IPS-18c (cell line): ENCODE measurements around the gene LAMB4.
"Not testable (repeated sequence)": the region's sequence is repeated elsewhere in the genome, so short reads cannot be mapped to it uniquely, and the experiment has no call there.

Experiments used
- H3K4me3 ChIP-seq: 2 replicates; pipeline ENCODE4 v1.7.0; 2013; ENCODE audit warnings: low read depth, mild to moderate bottlenecking, low read length, moderate library complexity; ENCODE audit not compliant: insufficient read depth
- H3K9me3 ChIP-seq: one replicate; pipeline ENCODE4 v1.6.1; 2013; ENCODE audit warnings: mild to moderate bottlenecking, low read length, moderate library complexity; ENCODE audit not compliant: control insufficient read depth, insufficient read depth

The LAMB4 gene

DNA sequence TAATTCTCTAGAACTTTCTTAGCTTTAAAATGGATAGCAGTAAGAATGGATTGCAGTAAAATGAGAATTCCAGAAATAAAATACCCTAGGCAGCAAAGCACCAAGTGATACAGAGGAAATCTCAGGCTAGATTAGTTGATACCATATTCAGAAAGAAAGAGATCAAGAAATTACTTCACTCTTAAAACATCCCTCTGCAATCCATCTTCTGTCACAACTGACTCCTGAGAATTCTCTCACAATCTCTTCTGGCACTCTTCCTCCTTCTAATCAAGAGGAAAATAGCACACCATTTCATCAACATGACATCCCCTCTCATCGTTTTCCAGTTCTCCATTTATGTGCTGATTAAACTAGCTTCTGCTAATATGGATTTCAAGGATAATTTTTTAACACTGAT lies 85.0 kb downstream of the LAMB4 start:
- Histone ChIP-seq H3K4me3 (no peak overlapping the region), H3K9me3 (no peaks in the 10 kb centered on the region)

DNA sequence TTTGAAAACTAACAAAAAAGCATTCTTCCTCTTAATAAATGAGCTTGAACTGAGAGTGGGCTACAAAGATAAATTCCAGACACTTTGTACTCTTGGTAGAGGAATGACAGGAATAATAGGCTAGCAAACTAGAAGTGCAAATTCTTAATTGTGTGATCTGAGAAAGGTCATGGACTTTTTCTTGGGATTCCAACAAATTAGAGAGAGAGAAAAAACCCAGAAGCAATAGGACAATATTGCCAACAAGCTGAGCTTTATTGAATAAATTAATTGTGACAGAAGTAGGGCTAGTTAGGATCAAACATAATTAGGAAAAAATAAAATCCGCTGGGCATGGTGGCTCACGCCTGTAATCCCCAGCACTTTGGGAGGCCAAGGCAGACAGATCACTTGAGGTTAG lies 85.8 kb downstream of the LAMB4 start:
- no peak overlapping the region for H3K4me3 ChIP-seq
- H3K9me3 ChIP-seq: no peaks in the 10 kb centered on the region

DNA sequence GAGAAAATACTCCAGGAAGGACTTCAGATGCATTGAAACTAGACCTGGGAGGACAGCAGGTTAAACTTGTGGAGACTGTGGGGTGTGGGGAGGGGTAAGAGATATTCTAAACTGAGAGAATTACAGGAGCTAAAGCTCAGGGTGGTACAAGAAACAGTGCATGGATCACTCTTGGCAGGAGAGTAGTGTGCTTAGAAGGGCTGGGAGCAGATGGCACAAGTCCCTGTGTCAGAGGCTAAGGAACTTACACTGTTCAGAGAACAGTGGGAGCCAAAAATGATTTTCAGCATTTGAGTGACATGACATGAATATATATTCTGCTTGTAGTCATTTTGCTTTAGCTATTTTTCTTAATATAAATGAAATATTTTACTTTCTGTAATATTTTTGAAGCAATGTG lies 91.2 kb downstream of the LAMB4 start:
- H3K4me3 ChIP-seq: no peak overlapping the region

DNA sequence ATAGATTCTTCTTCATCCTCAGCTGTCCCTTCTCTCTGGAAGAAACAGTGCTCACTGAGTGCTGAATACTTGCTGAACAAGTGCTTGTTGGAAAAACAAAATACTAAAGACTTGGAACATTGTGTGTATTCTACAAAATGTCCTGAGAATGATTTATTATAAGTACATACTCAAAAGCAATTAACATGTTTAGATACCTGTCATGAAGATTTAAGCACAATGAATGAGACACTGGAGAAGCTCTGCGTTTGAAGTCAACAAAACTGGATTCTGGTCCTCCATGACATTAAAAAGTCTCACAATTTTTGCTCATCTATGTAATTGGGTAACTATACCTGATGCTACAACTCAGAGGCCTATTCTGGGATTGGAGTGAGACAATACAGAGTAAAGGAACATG lies 92.4 kb downstream of the LAMB4 start:
- Histone ChIP-seq H3K9me3 (no peaks in the 10 kb centered on the region), H3K4me3 (no peak overlapping the region)

More for the DNA sequence above, 91.2 kb downstream of the LAMB4 start:
- no peaks in the 10 kb centered on the region for H3K9me3 ChIP-seq

DNA sequence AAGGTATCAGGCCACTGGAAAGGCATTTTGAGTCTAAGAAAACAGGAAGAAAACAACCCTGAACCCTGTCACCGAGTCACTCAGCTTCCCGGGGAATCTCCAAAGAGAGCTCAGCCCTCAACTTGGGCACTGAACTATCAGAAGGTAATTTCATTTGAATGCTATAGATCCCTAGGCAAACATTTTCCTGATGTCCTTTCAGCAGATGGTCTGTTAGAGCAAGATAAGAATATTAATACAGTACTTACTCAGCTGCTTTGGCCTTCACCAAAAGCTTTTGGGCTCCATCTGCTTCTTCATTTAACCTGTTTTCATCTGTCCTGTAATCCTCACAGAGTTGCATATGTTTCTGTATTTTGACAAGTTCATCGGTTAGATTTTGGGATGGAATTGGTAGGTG lies 93.0 kb downstream of the LAMB4 start:
- no peak overlapping the region for H3K4me3 ChIP-seq
- H3K9me3 ChIP-seq: no peaks in the 10 kb centered on the region

DNA sequence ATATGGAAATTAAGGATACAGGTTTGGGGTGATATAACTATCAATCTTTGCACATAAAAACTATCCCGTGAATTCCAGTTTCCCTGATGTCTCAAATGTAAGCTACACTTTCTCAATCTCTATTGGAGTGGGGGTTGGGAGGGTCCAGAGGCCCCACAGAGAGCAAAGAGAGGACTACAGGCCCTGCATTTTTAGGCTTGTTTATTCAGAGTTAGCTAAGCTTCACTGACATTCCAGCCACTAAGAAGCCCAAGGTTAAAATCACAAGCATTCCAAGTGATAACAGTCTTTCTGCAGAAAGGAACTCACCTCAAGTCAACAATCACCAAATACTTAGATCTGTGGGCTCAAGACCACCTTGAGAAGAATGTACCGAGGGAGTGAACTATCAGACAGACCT lies 95.6 kb downstream of the LAMB4 start:
- Histone ChIP-seq H3K4me3 (no peak overlapping the region), H3K9me3 (no peaks in the 10 kb centered on the region)

DNA sequence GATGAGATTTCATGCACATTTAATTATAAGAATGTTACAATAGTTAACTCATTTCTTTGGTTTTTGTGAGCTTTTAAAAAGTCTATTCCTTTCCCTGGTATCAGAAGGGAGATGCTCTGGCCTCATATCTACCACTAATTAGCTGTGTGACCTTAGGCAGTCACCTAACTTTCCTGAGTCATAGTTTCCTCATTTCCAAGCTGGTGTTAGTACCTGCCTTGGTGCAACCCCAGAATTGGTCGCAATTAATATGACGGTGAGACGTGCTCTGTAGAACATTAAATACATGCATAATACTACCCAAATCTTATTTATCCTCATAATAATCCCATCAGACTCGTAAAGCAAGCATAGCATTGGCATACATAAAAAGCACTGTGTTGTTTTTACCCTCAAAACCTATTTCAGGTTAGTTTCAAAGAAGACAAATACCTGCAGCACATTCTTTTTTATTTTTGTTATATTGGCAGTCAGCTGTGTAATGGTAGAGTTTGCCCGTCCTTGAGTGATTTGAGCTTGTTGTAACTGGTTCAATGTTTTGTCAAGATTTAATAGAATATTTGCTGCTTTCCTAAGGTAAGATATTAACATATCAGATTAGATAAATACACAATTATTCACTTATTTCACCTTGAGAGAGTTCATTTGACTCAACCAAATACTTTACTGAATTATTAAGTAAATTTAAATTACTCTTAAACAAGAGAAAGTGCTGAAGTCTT lies 96.2 kb downstream of the LAMB4 start:
- H3K9me3 ChIP-seq: no peaks in the 10 kb centered on the region
- H3K4me3 ChIP-seq: no peak overlapping the region

DNA sequence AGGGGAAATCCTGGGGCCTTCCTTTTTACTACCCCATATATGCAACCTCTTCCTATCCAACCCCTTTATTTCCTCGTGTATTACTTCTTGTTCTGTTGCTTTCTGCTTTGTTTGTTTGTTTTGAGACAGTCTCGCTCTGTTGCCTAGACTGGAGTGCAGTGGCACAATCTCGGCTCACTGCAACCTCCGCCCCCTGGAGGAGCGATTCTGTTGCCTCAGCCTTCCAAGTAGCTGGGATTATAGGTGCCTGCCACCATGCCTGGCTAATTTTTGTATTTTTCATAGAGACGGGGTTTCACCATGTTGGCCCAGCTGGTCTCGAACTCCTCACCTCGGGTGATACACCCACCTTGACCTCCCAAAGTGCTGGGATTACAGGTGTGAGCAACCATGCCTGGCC lies 96.9 kb downstream of the LAMB4 start:
- not testable (repeated sequence) for H3K9me3 ChIP-seq, H3K4me3 ChIP-seq

DNA sequence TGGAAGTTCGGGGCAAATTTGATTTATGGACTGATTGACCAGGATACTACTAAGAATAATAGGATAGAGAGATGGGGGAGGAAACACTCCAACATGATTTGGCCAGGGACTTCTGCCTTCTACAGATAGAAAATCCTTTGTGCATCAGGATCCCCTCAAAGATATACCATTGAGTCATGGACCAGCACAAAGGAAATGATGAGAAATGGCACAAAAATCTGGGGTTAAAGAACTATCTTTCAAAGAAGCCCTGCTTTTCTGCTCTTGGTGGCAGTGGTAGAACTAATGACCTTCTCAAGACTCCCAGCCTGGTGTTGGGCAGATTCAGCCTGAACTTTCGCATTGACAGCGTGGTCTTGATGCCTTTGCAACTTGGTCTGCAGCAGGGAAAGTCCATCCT lies 99.6 kb downstream of the LAMB4 start:
- H3K4me3 ChIP-seq: no peak overlapping the region
- H3K9me3 ChIP-seq: no peaks in the 10 kb centered on the region

DNA sequence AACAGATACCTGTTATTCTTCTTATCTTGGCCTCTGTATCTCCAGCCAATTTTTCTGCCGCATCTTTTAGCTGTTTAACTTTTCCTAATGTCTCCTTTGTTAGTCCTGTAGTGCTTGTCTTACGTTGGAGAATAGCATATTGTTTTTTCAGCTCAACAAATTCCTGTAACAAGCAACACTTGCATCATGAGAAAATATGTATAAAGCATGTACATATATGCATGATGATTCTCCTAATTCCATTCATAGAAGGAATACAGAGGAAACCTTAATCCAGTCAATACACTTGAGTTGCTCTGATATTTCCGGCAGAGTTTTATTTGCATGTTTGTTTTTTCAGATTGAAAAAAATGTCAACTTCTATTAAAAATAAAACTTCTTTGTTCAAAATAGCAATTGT lies 101.1 kb downstream of the LAMB4 start:
- Histone ChIP-seq H3K4me3 (no peak overlapping the region), H3K9me3 (no peaks in the 10 kb centered on the region)

DNA sequence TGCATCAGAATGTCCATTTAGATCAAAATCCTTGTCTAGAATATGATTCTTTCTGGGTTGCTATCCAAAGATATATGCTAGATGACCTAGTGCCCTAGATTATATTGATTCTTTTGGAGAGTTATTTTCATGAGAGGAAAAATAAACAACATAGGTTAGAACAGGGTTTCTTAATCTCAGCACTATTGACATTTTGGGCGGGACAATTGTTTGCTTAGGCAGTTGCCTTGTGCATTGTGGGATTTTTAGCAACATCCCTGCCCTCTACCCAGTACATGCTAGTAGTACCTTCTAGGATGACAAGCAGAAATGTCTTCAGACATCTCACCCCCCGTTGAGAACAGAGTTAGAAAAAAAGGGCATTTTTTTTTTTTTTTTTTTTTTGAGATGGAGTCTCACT lies 102.0 kb downstream of the LAMB4 start:
- Histone ChIP-seq H3K9me3 (no peaks in the 10 kb centered on the region), H3K4me3 (no peak overlapping the region)

DNA sequence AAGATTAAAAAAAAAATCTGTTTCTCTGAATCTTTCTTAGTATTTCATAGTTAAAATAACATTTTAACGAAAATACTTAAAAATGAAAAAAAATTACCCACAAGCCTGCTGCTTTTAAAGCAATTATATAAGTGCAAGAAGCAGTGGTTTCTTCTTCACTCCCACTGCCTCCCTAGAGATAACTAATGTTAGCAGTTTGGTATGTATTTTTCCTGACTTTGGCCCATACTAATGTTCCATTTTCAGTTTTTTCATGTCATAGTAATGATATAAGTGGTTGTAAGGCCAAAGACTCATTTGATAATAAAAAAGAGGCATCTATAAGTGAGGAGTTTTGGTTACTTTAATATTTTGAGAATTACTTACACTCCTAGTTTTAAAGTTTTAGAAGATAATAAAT lies 102.9 kb downstream of the LAMB4 start:
- no peak overlapping the region for H3K4me3 ChIP-seq

DNA sequence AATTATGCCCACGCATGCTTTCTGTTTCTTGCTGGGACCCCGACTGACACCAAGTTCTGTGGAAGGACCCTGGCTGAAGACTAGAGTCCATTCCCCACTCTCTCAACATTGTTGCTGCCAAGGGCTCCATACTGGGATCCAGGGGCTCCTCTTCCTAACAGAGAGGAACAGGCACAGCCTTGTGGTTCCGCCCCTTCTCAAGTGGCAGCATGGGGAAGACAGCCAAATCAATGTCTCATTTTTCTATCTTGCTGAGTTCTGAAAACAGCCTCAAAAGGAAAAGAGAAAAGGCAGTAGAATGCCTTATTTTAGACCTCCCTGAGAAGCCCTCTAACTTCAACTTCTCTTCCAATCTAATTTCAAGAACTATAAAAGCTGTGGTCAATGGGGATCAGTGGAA lies 103.5 kb downstream of the LAMB4 start:
- H3K4me3 ChIP-seq: no peak overlapping the region
- no peaks in the 10 kb centered on the region for H3K9me3 ChIP-seq

More for the DNA sequence above, 102.9 kb downstream of the LAMB4 start:
- no peaks in the 10 kb centered on the region for H3K9me3 ChIP-seq

DNA sequence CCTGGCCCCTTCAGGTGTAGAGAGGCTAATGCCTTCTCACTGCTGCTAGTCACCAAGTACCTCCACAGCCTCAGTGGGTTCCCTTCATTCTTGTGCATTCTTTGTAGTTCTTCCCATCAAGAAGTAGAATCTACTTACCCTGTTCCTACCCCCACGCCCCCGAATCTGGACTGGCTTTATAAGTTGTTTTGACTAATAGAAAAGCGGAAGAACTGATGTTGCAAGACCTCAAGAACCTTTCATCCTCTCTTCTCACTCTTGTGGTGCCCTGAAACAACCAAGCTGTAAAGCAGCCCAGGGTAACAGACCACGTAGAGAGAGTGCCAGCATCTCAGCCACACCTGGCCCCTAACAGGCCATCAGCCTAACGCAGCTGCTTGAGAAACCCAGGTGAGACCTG lies 104.0 kb downstream of the LAMB4 start:
- H3K9me3 ChIP-seq: no peaks in the 10 kb centered on the region
- H3K4me3 ChIP-seq: no peak overlapping the region

DNA sequence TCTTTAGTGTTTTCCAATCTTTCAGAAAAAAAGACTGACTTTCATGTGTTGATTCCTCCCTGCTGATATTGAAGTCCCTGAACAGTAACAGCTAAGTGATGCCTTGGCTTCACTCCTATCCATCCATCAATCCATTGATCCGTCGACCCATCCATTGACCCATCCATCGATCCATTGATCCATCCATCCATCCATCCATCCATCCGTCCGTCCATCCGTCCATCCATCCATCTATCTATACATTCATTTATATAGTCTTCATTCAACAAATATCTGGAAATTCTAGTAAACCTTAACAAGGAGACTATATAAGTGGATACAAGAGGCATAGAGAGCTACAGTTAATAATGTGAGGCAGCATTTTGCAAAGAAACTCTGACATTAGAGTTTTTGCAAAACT lies 105.6 kb downstream of the LAMB4 start:
- Histone ChIP-seq H3K4me3 (no peak overlapping the region), H3K9me3 (no peaks in the 10 kb centered on the region)

DNA sequence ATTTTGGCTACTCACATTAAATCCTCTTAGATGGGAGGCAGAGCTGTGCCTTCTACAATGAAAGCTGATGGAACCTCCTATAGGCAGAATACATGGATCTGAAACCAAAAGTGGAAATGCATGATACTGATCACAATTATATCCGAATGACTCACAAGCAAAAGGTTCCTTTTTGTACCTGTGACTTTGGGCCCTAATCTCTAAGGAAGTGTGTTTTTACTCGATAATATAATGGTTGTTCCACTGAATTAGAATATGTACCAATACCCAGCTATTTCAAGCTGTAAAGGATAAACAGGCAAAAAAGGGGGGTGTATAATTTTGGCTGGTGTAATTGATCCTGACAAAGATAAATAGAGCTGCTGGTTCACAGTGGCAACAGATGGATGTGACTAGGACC lies 109.6 kb downstream of the LAMB4 start:
- Histone ChIP-seq H3K4me3 (no peak overlapping the region), H3K9me3 (no peaks in the 10 kb centered on the region)

DNA sequence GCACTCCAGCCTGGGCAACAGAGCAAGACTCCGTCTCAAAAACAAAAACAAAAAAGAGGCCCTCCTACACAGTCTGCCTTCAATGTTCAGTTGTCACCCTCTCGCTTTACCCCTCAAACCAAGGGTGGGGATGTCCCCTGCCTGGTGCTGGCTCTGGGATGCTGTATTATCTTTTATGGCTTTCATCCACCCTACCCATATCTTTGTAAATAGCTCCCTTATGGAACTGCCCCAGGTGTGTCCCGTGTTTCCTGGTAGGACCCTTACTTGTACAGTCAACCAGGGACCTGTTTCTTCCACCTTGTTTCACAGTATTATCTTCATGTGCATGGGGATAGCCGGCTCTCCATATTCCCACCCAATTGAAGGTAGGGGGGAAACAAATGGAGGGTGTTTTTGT lies 111.5 kb downstream of the LAMB4 start:
- Histone ChIP-seq H3K4me3 (no peak overlapping the region), H3K9me3 (no peaks in the 10 kb centered on the region)

DNA sequence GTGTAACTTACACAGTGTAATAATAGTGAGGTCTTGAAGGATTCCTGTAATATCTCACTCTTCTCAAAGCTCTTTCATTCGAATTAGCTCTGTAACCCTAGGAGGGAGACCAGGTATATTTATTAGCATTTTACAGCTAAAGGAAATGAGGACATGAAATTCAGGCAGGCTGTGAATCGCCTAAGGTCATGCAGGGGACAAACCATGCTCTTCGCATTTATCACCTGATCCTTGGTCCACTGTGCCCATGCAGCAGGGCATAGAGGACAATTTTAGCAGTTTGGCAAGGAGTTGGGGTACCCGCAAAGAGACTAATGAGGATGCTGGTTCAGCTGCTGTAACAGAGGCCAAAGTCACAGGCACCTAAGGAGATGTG lies 112.4 kb downstream of the LAMB4 start:
- no peaks in the 10 kb centered on the region for H3K9me3 ChIP-seq
- H3K4me3 ChIP-seq: no peak overlapping the region
